Retina (tissue), 1 donor: ENCODE measurements around the gene DCAKD.
"Not testable (repeated sequence)": the region's sequence is repeated elsewhere in the genome, so short reads cannot be mapped to it uniquely, and the experiment has no call there.

Experiments
- DNase-seq: peaks from one replicate; pipeline ENCODE4 v3.0.0-alpha.2; 2016

Gene DCAKD

GRCh38 chr17:45063198-45063597 is 11.8 kb upstream of the DCAKD start:
- no peak for DNase-seq

- DNase-seq = no peak
These were observed 10.3 kb upstream of the DCAKD start for GRCh38 chr17:45061606-45062205.

DNA sequence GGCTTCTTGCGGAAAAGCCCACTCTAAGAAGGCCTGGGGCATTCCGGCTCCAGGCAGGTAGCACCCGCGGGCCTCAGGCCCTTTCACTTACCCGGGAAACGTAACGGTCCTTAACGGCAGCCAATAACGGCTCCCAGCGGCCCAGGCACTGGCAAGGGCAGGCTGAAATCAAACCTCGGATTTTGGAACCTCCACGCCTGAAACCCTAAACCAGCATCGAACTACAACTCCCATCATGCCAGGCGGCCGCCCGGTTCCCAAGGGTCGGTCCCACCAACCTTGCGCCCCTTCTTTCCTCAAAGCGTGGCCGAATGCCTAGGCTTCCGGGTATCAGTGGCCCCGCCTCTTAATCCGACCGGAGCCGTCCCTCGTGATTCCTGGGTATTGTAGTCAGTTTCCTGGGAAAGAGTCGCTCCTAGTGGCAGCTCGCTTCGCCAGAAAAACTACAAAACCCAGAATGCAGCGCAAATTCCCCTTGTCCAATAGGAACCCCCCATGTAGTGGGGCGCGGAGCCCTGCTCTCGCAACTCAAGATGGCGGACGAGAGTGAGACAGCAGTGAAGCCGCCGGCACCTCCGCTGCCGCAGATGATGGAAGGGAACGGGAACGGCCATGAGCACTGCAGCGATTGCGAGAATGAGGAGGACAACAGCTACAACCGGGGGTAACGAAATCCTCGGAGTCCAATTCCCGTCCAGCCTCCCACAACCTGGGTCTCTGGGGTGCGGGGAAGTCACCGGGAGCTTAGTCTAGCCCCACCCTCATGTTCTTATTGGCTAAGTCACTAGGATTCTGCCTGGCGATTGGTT is 9.6 kb upstream of the DCAKD start, which contains the start of gene NMT1:
TSS of gene NMT1 (plus strand) at position 521 of the 809 bp plus-strand sequence. CDS start at position 534, 13 bp downstream.
- DNase-seq = peak; percentile 100

DNA sequence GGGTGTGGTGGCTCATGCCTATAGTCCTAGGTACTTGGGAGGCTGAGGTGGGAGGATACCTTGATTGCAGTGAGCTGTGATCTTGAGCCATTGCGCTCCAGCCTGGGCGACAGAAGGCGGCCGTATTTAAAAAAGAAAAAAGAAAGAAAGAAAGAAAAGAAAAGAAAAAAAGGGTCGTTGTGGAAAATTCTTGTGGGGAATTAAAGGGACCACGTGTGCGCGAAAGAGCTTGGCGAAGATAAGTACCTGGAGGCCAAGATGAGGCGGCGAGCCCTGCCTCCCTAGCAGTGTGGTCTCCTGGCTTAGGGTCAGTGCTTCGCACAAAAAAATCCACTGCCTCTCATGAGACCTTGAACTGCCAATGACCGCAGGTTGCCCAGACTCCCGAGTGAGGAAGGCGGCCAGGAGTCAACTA is 9.0 kb upstream of the DCAKD start:
- DNase-seq = no peak

- DNase-seq = peak; percentile 67
These were observed 780 bp upstream of the DCAKD start for GRCh38 chr17:45052052-45052772.

GRCh38 chr17:45051720-45052051 is 254 bp upstream of the DCAKD start:
- not testable (repeated sequence) for DNase-seq

DNA sequence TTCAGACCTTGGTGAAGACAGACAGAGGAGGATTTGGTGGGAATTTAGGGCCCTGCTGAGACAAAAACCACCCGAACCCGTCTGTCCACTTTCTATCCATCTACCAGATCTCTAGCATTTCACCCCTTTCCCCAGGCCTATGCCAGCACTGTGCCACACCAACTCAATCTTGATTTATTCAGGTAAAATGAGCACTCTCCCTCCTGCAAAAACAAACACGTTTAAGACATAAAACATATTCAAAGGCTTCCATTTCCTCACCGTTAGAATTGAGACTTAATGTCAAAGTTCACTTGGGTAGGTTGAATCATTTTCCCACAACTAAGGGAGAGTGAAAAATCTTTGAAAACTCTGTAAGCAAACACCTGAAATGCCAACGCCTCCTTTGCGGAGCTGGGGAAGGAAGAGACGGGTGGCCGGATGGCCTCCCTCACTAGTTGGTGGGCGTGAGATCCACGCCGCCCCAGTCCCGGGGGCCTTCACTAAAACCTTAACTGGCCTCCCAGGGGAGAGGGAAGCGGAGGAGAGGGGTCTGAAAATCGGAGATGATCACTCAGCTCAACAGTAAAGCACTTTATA is 862 bp downstream of the DCAKD start:
- DNase-seq = no peak

DNA sequence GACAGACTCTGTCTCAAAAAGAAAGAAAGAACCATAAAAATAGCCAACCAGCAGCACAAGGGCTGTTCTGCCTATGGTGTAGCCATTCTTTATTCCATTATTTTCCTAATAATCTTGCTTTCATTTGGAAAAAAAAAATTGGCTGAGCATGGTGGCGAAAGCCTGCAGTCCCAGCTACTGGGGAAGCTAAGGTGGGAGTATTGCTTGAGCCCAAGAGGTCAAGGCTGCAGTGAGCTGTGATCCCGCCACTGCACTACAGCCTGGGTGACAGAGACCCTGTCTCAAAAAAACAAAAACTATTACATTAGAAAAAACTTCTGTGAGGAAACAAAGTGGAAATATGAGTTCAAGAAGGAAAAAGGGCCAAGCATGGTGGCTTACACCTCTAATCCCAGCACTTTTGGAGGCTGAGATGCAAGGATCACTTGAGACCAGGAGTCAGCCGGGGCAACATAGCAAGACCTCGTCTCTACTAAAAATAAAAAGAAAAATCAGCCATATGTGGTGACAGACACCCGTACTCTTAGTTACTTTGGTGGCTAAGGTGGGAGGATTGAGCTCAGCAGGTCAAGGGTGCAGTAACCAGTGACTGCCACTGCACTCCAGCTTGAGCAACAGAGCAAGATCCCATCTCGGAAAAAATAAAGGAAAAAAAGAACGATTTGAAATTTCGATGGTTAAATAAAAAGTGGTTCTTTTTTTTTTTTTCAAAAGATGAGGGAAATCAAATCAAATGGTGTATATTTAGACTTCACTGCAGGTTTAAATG is 2.5 kb downstream of the DCAKD start:
- DNase-seq = no peak

DNA sequence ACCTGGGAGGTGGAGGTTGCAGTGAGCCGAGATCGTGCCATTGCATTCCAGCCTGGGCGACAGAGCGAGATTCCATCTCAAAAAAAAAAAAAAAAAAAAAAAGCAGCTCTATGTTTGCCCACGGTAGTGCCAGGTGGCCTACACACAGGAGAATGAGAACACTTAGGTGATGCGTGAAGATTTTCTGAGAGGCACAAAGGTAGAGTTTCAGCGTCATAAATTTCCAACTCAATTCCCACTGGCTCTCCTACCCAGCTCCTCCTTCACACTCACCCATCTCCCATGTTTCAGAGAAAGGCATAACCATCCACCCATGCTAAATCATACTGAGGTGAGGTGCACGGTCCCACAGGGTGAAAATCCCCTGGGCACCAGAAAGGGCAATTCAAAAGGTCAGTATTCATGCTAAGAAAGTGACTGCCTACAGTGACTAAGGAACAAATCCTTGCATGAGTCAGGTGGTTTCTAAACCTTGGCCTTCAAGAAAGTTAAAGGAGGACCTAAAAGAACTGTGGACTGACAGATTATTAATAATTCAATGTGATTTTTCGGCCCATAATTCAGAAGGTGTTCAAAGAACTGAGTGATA is 4.8 kb downstream of the DCAKD start:
- DNase-seq = no peak

DNA sequence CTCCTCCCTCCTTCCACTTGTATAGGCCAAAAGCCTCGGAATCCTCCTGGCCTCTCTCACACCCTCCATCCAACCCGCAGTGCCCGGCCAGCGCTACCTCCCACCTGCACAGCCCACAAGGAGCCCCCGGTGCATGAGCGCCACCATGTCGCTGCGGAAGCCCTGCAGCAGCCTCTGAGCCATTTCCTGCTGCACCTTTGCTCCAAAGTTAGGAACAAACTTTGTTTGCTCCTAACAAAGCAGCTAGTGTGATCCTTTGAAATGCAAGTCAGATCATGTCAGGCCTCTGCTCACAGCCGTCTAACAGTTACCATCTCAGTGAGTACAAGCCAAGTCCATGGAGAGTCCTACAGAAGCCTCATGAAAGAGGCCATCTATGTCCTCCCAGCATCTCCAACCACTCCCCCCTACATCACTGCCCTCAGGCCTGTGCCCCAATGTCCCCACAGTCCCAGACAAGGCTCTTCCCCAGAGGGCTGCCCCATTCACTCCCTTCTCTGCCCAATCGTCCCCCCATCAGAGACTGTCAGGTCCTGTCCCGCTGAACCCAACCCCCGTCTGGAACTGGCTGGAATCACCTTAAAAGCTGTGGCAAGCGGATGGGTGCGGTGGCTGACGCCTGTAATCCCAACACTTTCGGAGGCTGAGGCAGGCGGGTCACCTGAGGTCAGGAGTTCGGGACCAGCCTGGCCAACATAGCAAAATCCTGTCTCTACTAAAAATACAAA is 7.5 kb downstream of the DCAKD start:
- no peak for DNase-seq

DNA sequence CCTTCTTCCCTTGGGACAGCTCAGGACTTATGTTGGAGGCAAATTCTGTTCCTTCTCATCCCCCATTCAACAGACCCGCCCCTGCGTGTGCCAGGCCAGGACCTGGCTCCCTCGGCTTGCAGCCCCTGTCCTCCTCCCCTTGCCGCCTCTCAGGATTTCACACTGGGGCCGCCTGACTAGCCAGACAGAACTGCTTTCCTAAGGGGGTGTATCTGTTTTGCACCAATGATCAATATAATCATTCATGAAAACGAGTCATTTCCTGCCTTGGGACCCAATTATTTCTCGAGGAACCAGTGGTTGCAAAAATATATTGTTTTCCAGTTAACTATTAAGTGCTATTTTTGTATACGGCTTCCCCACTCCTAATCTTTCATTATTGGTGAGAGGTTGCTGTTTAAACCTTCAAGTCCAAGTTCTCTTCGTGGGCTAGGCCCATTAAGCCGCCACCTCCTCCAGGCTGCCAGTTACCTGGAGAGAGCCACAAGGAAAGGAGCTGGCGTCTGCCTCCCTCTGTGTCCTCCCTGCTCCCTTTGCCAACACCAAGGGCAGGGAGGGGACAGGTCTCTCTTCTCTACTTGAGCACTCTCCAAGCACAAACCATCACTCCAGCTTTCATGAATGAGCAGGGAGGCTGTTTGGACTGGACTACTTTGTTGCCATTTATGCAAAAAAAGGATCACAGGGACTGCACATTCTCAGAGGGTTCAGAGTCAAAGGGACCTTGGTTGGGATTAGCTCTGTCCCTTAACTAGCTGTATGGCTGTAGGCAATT is 8.9 kb downstream of the DCAKD start:
- no peak for DNase-seq

- no peak for DNase-seq
These were observed 11.0 kb downstream of the DCAKD start for GRCh38 chr17:45040459-45040858.

- DNase-seq = no peak
These were observed 12.5 kb downstream of the DCAKD start for GRCh38 chr17:45038728-45039634.

DNA sequence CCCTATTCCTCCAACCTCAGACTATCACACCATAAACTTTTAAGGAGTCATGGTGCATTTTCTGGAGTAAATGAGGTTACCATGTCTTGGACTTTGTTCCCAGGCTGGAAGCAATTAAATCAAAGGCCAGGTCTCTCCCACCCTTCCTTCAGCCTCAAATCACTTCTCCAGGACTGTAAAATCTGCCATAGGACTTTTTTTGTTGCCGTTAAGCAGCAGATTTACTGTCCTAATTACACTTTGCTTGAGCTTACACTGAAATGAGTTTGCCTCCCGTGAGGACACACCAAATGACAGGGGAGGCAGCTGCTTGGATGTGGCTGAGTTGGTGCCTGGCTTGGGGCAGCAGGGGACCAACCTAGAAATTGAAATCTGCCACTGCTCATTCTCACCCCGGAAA is 14.7 kb downstream of the DCAKD start:
- no peak for DNase-seq

DNA sequence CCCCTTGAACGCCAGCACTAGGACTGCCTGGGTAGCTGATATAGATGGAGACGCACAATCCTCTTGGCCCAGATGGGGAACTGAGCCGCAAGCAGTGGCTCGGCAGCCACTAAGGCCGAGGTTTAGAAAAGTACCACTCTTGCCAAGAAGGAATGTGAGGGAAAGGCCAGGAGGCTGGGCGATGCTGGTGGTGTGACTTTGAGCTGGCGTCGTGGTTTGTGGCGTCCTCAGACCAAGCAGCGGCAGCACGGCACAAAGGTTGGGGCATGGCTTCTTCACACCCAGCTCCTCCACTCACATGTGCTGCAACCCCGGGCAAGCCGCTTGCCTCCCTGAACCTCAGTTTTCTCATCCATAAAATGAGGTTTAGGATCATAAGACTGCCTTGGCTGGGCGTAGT is 15.6 kb downstream of the DCAKD start:
- no peak for DNase-seq

DNA sequence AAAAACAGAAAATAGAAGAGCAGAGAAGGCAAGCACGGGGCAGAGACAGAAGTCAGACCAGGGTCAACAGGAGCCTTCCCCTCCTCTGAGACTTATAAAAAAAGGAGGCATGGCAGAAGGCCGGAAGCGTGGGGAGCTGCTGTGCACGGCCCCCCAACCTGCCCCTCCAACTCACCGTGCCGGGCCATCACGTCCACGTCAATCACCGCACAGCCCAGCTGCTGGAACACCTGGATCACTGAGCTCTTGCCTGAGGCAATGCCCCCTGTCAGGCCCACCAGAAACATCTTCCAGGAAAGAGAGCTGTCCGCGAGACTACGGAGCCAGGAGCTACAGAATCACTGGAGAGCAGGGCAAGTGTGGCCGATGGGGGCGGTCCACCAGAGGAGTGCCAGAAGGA is 16.8 kb downstream of the DCAKD start:
- no peak for DNase-seq

GRCh38 chr17:45032174-45032541 is 19.3 kb downstream of the DCAKD start:
- no peak for DNase-seq

DNA sequence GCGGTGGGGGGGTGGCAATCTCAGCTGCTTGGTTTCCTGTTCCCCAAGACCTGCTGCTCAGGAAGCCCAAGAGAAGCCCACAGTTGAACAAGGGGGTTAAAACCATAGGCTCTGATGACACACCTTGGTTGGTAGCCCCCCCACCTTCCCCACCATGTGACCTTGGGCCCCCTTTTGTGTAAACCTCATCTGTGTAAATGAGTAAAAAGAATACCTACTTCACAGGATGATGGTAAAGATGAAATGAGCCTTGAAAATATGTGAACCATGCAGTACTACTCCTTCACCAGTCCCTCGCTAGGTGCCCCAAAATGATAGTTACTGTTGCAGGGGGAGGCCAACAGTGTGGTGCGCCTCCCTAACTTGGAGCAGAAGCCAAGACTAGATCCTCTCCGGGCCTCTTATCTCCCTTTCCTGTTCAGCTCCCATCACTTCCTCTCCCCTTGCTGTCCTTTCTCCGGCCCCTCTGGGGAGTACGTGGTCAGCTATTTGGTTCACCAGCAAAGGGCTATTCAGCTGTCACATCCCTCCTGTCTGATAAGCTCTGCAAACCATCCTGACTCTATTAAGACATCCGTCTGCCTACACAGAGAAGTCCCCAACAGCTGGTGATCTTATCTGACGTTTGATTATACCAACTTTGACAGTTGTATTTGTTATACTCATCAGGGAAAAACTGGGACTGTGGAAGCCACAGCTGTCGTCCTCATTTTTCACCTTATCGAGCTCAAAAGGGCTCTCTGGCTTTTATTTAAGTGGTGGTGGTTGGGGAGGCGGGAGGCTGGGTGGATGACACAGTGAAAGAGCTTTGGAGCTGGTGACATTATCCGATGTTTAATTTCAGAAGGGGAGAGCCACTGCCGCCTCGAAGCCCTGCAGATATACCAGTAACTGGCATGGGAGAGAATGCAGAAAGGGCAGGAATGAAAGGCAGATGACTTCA is 19.9 kb downstream of the DCAKD start:
- DNase-seq = peak; percentile 68

DNA sequence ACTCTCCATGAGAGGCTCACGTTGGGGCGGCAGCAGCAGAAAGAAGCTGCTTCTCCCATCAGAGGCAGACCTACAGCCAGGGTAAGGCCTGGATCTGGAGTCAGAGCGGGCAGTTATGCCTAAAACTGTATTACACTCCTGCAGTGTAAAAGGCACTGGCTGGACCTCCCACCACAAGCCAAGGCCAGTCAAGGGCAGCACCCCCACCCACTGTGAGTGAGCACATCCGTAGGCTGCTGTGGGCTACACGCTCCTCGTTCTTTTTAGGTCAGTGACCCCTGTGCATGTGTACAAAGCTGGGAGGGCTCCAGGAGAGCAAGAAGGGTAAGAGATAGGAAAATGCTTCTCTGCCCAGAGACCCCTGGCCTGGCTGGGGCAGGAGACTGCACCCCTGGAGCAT is 20.7 kb downstream of the DCAKD start:
- DNase-seq = no peak
